GM23338 (cell line): ENCODE data around the gene PDIA2. TPM values are rescaled to one million over a fixed set of nuclear protein-coding genes. Genes with fewer than 3 reads are reported as not detected.

Source experiments
- EZH2 ChIP-seq: fragments of 200-600 bp; sonication (generic); IDR thresholded peaks from one replicate; pipeline ENCODE4 v1.8.0; 2017; ENCODE audit warnings: antibody characterized with exemption, mild to moderate bottlenecking, low read depth; ENCODE audit not compliant: unreplicated experiment
- EZH2phosphoT487 ChIP-seq: fragments of 200-600 bp; sonication (generic); IDR thresholded peaks from one replicate; pipeline ENCODE4 v1.8.1; 2018; ENCODE audit warnings: antibody characterized with exemption; ENCODE audit not compliant: unreplicated experiment
- JUNB ChIP-seq: IDR thresholded peaks from one replicate; pipeline ENCODE4 v1.6.1; 2016; ENCODE audit warnings: antibody characterized with exemption; ENCODE audit not compliant: unreplicated experiment
- NANOG ChIP-seq: IDR thresholded peaks from 2 replicates; pipeline ENCODE4 v1.6.1; 2016; ENCODE audit warnings: antibody characterized with exemption, borderline replicate concordance
- POLR2AphosphoS5 ChIP-seq: IDR thresholded peaks from 2 replicates; pipeline ENCODE4 v1.6.1; 2016; ENCODE audit warnings: antibody characterized with exemption, low read depth
- STAT1 ChIP-seq: IDR thresholded peaks from one replicate; pipeline ENCODE4 v1.6.1; 2016; ENCODE audit warnings: antibody characterized with exemption; ENCODE audit not compliant: unreplicated experiment
- ZNF114 ChIP-seq: fragments of 250-450 bp; sonication (Bioruptor Pico); IDR thresholded peaks from 2 replicates; pipeline ENCODE4 v1.5.0; 2020; ENCODE audit warnings: mild to moderate bottlenecking, moderate library complexity
- polyA plus RNA-seq: library from polyadenylated mRNA; unstranded; fragments of >200 nt; fragmentation: Nextera tagmentation; extraction: Ambion mirVana; gene quantifications from 2 replicates; pipeline ENCODE4 v1.2.1, GENCODE V29; 2016
- total RNA-seq: library from RNA; depleted of rRNA; stranded (reverse); fragments of >200 nt; shearing (Covaris generic); gene quantifications from 2 replicates; pipeline ENCODE4 v1.2.3, GENCODE V29; 2014
- TF ChIP-seq, protein P1 (sequence below): fragments of 250-450 bp; sonication (Bioruptor Pico); IDR thresholded peaks from 2 replicates; pipeline ENCODE4 v1.5.0; 2020; ENCODE audit warnings: mild to moderate bottlenecking, moderate library complexity
- TF ChIP-seq, protein P2 (sequence below): IDR thresholded peaks from 2 replicates; pipeline ENCODE4 v1.6.1; 2016; ENCODE audit warnings: antibody characterized with exemption

The PDIA2 gene
- total and polyA plus RNA-seq, 2 experiments from 2014 or later: 0.39 to 0.87 TPM

GRCh38 chr16:325375-326145 lies 42.6 kb downstream of the PDIA2 start (continued):
- TF ChIP-seq, protein P1, sequence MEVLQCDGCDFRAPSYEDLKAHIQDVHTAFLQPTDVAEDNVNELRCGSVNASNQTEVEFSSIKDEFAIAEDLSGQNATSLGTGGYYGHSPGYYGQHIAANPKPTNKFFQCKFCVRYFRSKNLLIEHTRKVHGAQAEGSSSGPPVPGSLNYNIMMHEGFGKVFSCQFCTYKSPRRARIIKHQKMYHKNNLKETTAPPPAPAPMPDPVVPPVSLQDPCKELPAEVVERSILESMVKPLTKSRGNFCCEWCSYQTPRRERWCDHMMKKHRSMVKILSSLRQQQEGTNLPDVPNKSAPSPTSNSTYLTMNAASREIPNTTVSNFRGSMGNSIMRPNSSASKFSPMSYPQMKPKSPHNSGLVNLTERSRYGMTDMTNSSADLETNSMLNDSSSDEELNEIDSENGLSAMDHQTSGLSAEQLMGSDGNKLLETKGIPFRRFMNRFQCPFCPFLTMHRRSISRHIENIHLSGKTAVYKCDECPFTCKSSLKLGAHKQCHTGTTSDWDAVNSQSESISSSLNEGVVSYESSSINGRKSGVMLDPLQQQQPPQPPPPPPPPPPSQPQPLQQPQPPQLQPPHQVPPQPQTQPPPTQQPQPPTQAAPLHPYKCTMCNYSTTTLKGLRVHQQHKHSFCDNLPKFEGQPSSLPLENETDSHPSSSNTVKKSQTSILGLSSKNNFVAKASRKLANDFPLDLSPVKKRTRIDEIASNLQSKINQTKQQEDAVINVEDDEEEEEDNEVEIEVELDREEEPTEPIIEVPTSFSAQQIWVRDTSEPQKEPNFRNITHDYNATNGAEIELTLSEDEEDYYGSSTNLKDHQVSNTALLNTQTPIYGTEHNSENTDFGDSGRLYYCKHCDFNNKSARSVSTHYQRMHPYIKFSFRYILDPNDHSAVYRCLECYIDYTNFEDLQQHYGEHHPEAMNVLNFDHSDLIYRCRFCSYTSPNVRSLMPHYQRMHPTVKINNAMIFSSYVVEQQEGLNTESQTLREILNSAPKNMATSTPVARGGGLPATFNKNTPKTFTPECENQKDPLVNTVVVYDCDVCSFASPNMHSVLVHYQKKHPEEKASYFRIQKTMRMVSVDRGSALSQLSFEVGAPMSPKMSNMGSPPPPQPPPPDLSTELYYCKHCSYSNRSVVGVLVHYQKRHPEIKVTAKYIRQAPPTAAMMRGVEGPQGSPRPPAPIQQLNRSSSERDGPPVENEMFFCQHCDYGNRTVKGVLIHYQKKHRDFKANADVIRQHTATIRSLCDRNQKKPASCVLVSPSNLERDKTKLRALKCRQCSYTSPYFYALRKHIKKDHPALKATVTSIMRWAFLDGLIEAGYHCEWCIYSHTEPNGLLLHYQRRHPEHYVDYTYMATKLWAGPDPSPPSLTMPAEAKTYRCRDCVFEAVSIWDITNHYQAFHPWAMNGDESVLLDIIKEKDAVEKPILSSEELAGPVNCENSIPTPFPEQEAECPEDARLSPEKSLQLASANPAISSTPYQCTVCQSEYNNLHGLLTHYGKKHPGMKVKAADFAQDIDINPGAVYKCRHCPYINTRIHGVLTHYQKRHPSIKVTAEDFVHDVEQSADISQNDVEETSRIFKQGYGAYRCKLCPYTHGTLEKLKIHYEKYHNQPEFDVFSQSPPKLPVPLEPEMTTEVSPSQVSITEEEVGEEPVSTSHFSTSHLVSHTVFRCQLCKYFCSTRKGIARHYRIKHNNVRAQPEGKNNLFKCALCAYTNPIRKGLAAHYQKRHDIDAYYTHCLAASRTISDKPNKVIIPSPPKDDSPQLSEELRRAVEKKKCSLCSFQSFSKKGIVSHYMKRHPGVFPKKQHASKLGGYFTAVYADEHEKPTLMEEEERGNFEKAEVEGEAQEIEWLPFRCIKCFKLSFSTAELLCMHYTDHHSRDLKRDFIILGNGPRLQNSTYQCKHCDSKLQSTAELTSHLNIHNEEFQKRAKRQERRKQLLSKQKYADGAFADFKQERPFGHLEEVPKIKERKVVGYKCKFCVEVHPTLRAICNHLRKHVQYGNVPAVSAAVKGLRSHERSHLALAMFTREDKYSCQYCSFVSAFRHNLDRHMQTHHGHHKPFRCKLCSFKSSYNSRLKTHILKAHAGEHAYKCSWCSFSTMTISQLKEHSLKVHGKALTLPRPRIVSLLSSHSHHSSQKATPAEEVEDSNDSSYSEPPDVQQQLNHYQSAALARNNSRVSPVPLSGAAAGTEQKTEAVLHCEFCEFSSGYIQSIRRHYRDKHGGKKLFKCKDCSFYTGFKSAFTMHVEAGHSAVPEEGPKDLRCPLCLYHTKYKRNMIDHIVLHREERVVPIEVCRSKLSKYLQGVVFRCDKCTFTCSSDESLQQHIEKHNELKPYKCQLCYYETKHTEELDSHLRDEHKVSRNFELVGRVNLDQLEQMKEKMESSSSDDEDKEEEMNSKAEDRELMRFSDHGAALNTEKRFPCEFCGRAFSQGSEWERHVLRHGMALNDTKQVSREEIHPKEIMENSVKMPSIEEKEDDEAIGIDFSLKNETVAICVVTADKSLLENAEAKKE: no peak
- no peak for TF ChIP-seq ZNF114 (CRISPR knock-in tag)
- no peak for TF ChIP-seq NANOG
- TF ChIP-seq EZH2: no peak
- no peak for TF ChIP-seq POLR2AphosphoS5
- TF ChIP-seq EZH2phosphoT487: no peak
- no peak for TF ChIP-seq STAT1
- no peak for TF ChIP-seq JUNB
- TF ChIP-seq, protein P2, sequence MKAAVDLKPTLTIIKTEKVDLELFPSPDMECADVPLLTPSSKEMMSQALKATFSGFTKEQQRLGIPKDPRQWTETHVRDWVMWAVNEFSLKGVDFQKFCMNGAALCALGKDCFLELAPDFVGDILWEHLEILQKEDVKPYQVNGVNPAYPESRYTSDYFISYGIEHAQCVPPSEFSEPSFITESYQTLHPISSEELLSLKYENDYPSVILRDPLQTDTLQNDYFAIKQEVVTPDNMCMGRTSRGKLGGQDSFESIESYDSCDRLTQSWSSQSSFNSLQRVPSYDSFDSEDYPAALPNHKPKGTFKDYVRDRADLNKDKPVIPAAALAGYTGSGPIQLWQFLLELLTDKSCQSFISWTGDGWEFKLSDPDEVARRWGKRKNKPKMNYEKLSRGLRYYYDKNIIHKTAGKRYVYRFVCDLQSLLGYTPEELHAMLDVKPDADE: no peak
